GM21825 (cell line): ENCODE data around the gene FAM50B.

Experiments used
- ATAC-seq: cut with Tn5 transposase; IDR thresholded peaks from one replicate; pipeline ENCODE4 v1.9.1; 2021; ENCODE audit warnings: mild to moderate bottlenecking, moderate library complexity; ENCODE audit not compliant: unreplicated experiment

Gene FAM50B, protein sequence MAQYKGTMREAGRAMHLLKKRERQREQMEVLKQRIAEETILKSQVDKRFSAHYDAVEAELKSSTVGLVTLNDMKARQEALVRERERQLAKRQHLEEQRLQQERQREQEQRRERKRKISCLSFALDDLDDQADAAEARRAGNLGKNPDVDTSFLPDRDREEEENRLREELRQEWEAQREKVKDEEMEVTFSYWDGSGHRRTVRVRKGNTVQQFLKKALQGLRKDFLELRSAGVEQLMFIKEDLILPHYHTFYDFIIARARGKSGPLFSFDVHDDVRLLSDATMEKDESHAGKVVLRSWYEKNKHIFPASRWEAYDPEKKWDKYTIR

GRCh38 chr6:3848925-3849605 is at the start of gene FAM50B:
Gene FAM50B, plus strand, starts transcription at chr6:3849373. Its CDS starts 439 bp downstream, at chr6:3849812.
- peak; percentile 89 for ATAC-seq

DNA sequence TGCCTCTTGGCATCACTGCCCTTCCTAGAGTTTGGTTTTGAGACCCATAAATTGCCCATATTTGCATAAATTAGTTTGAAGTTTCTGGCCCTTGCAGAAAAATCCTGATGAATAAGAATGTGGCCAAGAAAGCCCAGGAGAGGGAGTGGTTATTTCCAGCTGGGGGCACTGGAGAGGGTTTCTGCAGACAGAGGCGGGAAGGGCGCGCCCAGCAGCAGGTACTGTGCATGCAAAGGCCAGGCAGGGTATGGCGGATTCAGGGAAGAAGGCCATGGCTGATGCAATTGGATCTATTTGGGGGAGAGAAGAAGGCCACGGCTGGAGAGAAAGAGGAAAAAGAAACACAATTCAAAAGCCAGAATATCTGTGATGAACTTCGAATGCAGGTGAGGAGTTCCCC is 49.5 kb upstream of the FAM50B start:
- ATAC-seq = no peak

GRCh38 chr6:3800850-3801591 is 48.2 kb upstream of the FAM50B start:
- no peak for ATAC-seq

DNA sequence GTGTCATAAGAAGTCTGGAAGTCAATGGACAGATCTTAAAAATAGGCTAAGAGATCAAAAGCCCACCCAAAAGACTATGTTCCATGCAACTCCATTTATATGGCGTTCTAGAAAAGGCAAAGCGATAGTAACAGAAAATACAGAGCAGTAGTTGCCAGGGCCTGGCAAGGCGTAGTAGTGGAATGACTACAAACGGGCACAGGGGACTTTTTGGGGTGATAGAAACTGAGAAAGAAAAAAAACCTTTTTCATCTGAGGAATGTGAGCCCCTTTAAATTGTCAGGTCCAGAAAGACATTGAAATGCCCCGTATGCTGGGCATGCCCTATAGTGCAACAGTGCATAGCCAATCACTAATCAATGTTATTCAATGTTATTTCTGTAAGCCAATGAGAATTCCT is 47.2 kb upstream of the FAM50B start:
- no peak for ATAC-seq

DNA sequence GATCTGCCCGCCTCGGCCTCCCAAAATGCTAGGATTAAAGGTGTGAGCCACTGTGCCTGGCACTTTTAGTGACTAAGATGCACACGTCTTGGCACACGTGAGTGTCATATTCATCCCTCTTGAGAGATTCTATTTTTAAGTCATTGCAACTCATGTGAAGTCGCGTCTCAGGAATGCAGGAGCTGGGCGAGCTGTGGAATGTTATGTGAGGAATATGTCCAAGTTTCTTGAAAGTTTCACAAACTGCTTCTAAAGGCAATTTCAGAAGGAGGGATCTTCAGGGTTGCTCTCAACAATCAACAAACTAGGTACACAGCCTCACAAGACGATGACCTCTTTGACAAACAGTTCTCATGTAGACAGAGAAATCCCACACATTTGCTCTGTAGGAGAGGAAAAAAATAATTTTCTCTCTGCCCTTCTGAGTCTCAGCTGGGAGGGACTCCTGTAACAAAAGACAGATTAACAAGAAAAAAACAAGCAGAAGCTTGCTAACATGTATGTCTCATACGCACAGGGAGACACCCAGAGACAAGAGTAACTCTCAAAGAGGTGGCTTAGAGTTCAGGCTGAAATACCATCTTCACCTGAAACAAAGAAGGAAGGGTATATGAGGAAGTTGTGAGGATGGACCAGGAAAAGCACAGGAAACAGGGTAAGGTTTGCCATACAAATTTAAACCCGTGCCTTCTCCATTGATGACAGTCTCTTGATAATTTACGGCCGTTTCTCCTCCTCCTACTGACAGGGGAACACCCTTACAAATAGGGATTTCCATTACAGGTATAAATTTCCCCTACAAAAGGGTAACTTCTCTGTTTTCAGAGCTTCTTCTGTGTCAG is 45.3 kb upstream of the FAM50B start:
- no peak for ATAC-seq

DNA sequence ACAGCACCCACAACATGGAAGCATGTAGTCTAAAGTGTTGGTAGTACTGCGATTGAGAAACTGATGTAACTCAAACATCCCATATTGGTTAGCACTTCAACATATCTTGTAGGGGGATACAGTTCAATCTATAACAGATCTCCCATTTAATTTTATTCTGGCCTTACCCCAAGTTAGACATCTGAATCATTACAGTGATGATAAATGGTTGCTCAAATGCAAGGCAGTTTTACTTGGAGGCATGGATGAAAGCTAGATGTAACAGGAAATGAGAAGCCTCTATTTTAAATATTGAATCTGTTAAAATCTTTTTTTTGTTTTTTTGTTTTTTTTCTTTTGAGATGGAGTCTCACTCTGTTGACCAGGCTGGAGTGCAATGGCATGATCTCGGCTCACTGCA is 44.2 kb upstream of the FAM50B start:
- ATAC-seq = no peak

- ATAC-seq = no peak
Measured at GRCh38 chr6:3805448-3806123, 43.6 kb upstream of the FAM50B start.

DNA sequence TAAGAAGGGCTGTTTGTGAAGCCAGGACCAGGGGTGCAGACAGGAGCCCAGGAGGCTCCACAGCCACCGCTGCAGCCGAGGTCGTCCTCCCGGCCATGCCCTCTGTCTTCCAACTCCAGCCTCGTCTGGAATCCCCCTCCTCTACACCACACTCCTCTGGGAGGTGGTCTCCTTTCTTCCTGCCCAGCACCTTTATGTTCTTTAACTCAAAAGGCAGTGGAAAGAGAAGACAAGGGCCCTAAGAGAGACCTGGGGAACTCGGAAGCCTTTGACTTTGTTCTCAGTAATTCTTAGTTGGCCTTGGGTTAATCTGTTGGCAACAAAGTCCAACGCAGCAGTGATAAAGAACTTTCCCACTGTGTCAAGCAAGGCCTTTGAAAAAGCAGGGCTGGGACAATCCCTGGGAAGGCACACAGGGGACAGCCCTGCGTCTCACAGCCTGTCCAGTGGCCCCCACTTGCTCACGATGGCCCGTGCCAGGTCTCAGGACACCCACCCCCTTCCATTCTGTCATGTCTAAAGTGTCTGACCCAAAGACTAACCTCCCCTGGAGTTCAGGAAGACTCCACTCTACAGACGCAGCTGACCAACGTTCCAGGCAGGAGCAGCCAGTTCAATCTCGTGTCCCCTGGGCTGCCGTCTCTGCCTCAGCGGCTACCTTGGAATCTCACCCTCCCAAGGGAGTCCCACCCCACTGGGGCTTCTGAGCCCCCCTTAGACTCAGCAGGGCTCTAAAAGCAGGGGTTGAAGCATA is 42.8 kb upstream of the FAM50B start:
- ATAC-seq = no peak

DNA sequence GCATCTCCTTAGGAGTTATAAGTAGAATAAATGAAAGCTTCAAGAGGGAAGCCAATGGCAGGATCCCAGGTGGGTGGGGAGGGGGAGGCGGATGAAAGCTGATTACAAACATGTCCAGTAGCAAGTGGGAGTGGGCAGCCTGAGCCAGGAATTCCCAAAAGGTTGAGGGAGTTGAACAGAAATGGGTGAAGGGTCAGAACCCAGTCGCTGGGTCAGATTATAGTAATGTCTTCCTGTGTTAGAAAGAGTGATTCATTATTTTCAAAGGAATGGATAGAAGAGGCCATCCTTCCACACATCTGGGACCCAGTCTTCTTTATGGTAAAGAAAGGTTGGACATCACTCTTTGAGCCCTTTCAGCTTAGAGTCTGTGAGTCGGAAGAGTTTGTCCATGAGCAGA is 41.0 kb upstream of the FAM50B start:
- ATAC-seq = no peak

GRCh38 chr6:3808759-3809514 is 40.2 kb upstream of the FAM50B start:
- no peak for ATAC-seq

GRCh38 chr6:3809515-3809891 is 39.7 kb upstream of the FAM50B start:
- ATAC-seq = no peak

DNA sequence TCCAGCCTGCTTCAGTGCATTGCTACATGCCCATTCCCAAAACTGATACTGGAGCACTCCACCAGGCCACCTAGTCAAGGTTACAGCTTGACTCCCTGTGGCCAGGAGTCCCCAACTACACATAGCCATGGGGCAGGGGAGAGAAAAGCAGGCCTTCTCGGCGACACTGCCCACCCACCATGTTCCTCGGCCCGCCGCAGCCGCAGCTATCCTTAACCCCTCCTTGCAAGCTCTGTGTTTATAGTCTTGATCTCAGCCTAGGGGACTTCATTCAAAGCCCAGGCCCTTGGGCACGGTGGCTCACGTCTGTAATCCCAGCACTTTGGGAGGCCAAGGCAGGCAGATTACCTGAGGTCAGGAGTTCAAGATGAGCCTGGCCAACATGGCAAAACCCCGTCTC is 39.2 kb upstream of the FAM50B start:
- no peak for ATAC-seq

GRCh38 chr6:3811191-3811590 is 38.0 kb upstream of the FAM50B start:
- ATAC-seq = no peak

GRCh38 chr6:3812596-3812995 is 36.6 kb upstream of the FAM50B start:
- no peak for ATAC-seq

DNA sequence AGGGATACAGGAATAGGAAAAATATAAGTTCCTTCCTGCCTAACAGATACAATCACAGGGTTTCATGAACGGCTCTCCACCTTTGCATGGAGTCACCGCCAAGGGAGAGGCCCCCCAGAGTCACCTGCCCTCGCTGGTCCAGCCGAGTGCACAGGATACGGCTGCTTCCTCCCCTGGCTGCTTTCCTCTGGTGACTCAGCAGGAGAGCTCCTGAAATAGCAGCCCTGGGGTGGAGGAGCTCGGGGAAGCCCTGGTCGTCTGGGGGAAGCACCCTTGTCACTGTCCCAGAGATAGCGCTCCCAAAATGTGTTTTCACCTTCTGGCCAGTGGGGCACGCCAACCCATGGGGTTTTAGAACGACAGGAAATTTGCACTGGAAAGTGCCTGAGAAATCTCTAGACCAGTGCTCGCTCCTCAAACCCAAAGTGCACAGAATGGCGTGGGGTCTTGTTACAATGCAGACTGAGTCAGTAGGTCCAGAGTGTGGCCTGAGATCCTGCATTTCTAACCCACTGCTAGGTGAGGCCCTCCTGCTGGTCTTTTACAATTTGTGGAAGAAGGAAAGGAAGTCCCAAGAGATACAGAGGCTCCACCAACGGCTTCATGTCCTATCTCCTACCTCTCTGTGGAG is 35.9 kb upstream of the FAM50B start:
- peak; percentile 76 for ATAC-seq

DNA sequence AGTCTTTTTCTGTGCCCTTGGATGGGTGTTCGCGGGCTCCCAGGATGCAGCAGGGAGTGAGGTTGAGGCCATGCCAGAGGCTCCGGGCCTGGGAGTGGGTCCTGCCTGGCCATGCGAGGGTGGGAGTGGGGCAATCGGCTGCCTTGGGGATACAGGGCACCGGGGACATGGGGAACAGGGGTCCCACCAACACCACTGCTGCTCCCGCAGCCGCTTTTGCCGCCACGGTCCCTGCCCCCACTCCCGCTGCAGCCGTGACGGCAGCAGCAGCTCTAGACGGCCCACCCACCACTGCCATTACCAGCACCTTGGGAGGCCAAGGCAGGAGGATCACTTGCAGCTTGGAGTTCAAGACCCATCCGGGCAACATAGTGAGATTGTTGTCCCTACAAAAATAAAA is 35.3 kb upstream of the FAM50B start:
- no peak for ATAC-seq

GRCh38 chr6:3814539-3814938 is 34.6 kb upstream of the FAM50B start:
- ATAC-seq = no peak

DNA sequence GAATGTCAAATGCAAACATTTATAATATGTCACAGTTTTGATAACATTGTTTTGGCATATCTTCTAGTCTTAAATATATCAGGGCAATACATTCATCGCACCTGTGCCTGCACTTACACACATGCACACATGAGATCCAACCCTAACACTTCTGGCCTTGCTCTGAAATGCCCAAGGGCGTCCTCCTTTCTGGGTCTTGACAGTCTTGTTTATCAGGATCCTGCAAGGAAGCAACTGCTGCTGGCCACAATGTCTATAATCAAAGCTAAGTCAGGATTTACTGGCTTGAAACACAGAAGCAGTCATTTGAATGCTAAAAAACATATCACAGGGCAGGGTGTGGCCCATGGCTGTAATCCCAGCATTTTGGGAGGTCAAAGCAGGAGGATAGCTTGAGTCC is 32.9 kb upstream of the FAM50B start:
- no peak for ATAC-seq
